OCI-LY1 (cell line): Measurements from ENCODE around the gene OVOL1.
A peak's percentile ranks its signal among the peaks of the same experiment; 100 is the strongest.

ENCODE experiments used
- H2AFZ ChIP-seq: fragments of 200-600 bp; sonication (generic), shearing (Covaris generic); 2 replicates; pipeline ENCODE4 v1.6.0; 2014; ENCODE audit warnings: antibody characterized with exemption, mild to moderate bottlenecking, low read length
- H3F3A ChIP-seq: fragments of 200-600 bp; sonication (generic), shearing (Covaris generic); 2 replicates; pipeline ENCODE4 v1.6.0; 2014; ENCODE audit warnings: mild to moderate bottlenecking, antibody characterized with exemption, low read length, moderate library complexity; ENCODE audit not compliant: insufficient read depth
- H3K27ac ChIP-seq: fragments of 200-600 bp; sonication (generic); 2 replicates; pipeline ENCODE4 v1.5.1; 2014; ENCODE audit warnings: low read length, mixed run types, mild to moderate bottlenecking, low read depth; ENCODE audit not compliant: poor library complexity, severe bottlenecking
- H3K27me3 ChIP-seq: fragments of 200-600 bp; sonication (generic); 2 replicates; pipeline ENCODE4 v1.6.0; 2014; ENCODE audit warnings: antibody characterized with exemption, mild to moderate bottlenecking, low read length, moderate library complexity; ENCODE audit not compliant: insufficient read depth
- H3K36me3 ChIP-seq: fragments of 200-600 bp; sonication (generic); 2 replicates; pipeline ENCODE4 v1.6.1; 2014; ENCODE audit warnings: mild to moderate bottlenecking, antibody characterized with exemption, low read length, moderate library complexity, mixed read lengths; ENCODE audit not compliant: insufficient read depth
- H3K4me1 ChIP-seq: fragments of 200-600 bp; sonication (generic); 2 replicates; pipeline ENCODE4 v1.5.1; 2014; ENCODE audit warnings: mild to moderate bottlenecking, low read length, moderate library complexity; ENCODE audit not compliant: insufficient read depth, severe bottlenecking
- H3K4me2 ChIP-seq: fragments of 200-600 bp; sonication (generic), shearing (Covaris generic); 2 replicates; pipeline ENCODE4 v1.6.1; 2014; ENCODE audit warnings: low read length
- H3K4me3 ChIP-seq: fragments of 200-600 bp; sonication (generic); 2 replicates; pipeline ENCODE4 v1.5.1; 2014; ENCODE audit warnings: low read length, low read depth, mild to moderate bottlenecking, mixed read lengths; ENCODE audit not compliant: poor library complexity, severe bottlenecking
- H3K79me2 ChIP-seq: fragments of 200-600 bp; shearing (Covaris generic); 2 replicates; pipeline ENCODE4 v1.6.1; 2016; ENCODE audit warnings: mixed run types, low read length, mixed read lengths; ENCODE audit not compliant: insufficient read depth
- H3K9ac ChIP-seq: fragments of 200-600 bp; sonication (generic), shearing (Covaris generic); 2 replicates; pipeline ENCODE4 v1.6.1; 2014; ENCODE audit warnings: mild to moderate bottlenecking, low read length, mixed read lengths
- H3K9me2 ChIP-seq: fragments of 200-600 bp; sonication (generic), shearing (Covaris generic); 2 replicates; pipeline ENCODE4 v1.6.1; 2014; ENCODE audit warnings: low read depth, mild to moderate bottlenecking, low read length, mixed read lengths
- H3K9me3 ChIP-seq: fragments of 200-600 bp; shearing (Covaris generic); 2 replicates; pipeline ENCODE4 v1.6.1; 2014; ENCODE audit warnings: low read length, mixed read lengths
- H4K20me1 ChIP-seq: fragments of 200-600 bp; sonication (generic), shearing (Covaris generic); 2 replicates; pipeline ENCODE4 v1.6.0; 2016; ENCODE audit warnings: mild to moderate bottlenecking, low read length; ENCODE audit not compliant: insufficient read depth
- EZH2 ChIP-seq: fragments of 200-600 bp; sonication (generic), shearing (Covaris generic); IDR thresholded peaks from 2 replicates; pipeline ENCODE4 v1.8.0; 2017; ENCODE audit warnings: borderline replicate concordance, mixed run types, mild to moderate bottlenecking, antibody characterized with exemption, low read length, moderate library complexity, mixed read lengths
- TF ChIP-seq, protein P1 (sequence below): fragments of 200-600 bp; sonication (generic), shearing (Covaris generic); IDR thresholded peaks from 2 replicates; pipeline ENCODE4 v1.5.1; 2017; ENCODE audit warnings: mild to moderate bottlenecking, antibody characterized with exemption, low read length, moderate library complexity, mixed read lengths

The OVOL1 gene

DNA sequence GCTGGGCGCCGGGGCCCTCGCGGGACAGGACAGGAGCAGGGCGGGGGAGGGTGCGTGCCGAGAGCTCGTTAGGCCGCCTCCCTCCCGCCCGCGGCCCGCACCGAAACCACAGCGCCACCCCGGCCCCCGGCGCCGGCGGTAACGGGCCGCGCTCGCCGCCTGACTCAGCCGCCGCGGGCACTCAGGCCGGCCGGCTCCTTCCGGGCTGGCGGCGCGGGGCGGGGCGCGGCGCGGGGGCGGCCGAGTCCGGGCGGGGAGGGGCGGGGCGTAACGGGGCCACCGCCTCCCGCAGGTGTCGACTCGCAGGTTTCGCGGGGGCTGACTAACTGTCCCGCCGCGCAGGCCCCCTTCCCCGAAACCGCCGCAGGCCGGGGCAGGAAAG is 6.1 kb upstream of the OVOL1 start, which contains the start of gene AP5B1:
Gene AP5B1 (minus strand): TSS at position 207 of the 382 bp plus-strand sequence. CDS start 385 bp downstream, outside the sequence.
- Histone ChIP-seq H3K4me3 (peak within 1 kb of the TSS; percentile 84), H3K9ac (peak within 1 kb of the TSS; percentile 81), H3K79me2 (no peaks in the 10 kb centered on the region), H3K9me3 (no peaks in the 10 kb centered on the region), H3K4me1 (peaks cover 6% of the 10 kb centered on the region), H3F3A (no peaks in the 10 kb centered on the region), H3K27ac (no peak within 1 kb of the TSS), H3K4me2 (peak within 1 kb of the TSS; percentile 82), H3K27me3 (peaks cover under 1% of the 10 kb centered on the region; the same call in 1 of the 2 replicates), H4K20me1 (no peaks in the 10 kb centered on the region), H2AFZ (no peak within 1 kb of the TSS), H3K9me2 (no peaks in the 10 kb centered on the region), H3K36me3 (peaks cover 13% of the 10 kb centered on the region)
- TF ChIP-seq EZH2: no peak
- TF ChIP-seq, protein P1, sequence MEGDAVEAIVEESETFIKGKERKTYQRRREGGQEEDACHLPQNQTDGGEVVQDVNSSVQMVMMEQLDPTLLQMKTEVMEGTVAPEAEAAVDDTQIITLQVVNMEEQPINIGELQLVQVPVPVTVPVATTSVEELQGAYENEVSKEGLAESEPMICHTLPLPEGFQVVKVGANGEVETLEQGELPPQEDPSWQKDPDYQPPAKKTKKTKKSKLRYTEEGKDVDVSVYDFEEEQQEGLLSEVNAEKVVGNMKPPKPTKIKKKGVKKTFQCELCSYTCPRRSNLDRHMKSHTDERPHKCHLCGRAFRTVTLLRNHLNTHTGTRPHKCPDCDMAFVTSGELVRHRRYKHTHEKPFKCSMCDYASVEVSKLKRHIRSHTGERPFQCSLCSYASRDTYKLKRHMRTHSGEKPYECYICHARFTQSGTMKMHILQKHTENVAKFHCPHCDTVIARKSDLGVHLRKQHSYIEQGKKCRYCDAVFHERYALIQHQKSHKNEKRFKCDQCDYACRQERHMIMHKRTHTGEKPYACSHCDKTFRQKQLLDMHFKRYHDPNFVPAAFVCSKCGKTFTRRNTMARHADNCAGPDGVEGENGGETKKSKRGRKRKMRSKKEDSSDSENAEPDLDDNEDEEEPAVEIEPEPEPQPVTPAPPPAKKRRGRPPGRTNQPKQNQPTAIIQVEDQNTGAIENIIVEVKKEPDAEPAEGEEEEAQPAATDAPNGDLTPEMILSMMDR: no peak

DNA sequence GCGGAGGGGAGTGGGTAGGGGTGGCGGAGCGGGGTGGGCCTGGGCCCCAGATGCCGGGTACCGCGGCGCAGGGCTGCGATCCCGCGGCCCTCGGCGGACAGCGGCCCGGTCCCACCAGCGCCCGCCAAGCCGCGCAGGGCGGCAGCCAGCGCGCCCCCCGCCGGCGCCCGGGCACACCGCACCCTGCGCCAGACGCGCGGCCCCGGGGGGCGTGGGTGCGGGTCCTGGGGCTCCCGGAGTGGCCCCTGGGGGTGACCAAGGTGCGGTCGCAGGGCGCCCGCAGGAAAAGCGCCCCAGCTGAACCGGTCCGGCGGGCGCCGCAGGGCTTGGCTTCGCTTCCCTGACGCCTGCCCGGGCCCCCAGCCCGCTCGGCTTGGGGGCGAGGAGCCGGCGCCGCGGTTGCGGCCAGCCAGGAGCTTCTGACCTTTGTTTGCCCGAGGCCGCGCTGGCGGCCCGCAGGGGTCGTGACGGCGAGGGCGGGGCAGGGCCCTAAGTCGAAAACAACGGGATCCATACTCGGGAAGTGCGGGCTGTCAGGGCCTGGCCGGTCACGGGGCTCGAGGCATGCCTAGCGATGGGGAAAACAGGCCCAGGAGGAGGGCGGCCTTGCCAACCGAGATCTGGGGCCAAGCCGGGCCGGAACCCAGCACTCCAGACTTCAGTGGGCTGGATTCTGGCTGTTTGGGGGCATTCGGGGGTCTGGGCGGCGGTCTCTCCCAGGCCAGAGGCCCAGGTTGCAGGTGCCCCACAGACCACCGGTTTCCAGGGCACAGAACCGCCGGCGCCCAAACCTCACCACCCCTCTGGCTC is 5.5 kb upstream of the OVOL1 start:
- H3K9me2 ChIP-seq: no peaks in the 10 kb centered on the region
- H3K79me2 ChIP-seq: no peaks in the 10 kb centered on the region
- H3K27ac ChIP-seq: no peak overlapping the region
- H2AFZ ChIP-seq: no peak overlapping the region
- peak overlapping the region; percentile 49 for H3K4me2 ChIP-seq
- no peaks in the 10 kb centered on the region for H3K9me3 ChIP-seq
- peaks cover 6% of the 10 kb centered on the region for H3K4me1 ChIP-seq
- peaks cover 13% of the 10 kb centered on the region for H3K36me3 ChIP-seq
- TF ChIP-seq, protein P1: no peak
- no peak for TF ChIP-seq EZH2
- H3K27me3 ChIP-seq: peaks cover 5% of the 10 kb centered on the region; the same call in 1 of the 2 replicates
- H4K20me1 ChIP-seq: no peaks in the 10 kb centered on the region
- H3K4me3 ChIP-seq: peak overlapping the region; percentile 84
- peak overlapping the region; percentile 38; the same call in 1 of the 2 replicates for H3K9ac ChIP-seq
- no peaks in the 10 kb centered on the region for H3F3A ChIP-seq

DNA sequence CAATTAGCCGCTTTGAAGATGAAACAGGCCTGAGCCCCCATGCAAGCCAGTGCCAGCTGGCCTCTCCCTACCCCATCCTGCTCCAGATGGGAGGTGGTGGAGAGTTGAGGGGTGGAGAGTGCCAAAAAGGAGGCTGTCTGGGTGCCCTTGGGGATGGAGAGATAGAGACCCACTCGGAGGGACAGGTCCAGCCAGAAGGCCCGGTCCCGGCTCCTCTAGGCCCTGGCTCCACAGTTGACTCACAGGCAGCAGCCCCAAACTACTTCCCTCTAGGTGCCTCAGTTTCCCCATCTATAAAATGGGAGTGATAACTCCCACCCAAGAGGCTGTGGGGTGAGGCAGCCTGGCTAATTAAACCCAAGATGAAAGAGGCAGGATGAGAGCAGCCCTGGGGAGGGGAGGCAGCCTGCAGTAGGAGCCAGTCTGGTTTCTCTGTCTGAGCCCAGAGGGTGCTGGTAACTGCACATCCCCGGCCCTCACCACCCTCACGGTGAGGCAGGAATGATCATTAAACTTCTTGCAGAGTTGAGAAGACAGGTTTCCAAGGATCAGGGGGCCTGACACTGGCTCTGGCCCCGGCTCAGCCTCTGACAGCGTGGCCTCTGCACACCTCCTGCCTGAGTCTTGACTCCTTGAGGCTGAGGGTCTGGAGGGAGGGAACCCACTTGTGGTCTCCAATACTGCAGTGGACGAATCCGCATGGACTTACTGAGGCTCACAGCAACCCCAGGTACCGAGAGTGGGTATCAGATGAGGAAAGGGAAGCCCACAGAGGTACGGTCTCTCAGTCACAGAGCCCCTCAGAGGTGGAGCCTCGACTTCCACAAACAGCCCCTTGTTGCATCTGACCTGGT is 4.7 kb upstream of the OVOL1 start:
- Histone ChIP-seq H3K4me1 (peaks cover 9% of the 10 kb centered on the region), H3K4me2 (no peak overlapping the region), H3K79me2 (no peaks in the 10 kb centered on the region), H3K9me3 (no peaks in the 10 kb centered on the region), H3K36me3 (peaks cover 13% of the 10 kb centered on the region), H3K9me2 (no peaks in the 10 kb centered on the region), H4K20me1 (no peaks in the 10 kb centered on the region), H3K9ac (no peak overlapping the region), H3F3A (no peaks in the 10 kb centered on the region), H3K27me3 (peaks cover 5% of the 10 kb centered on the region; the same call in 1 of the 2 replicates), H3K4me3 (no peak overlapping the region), H2AFZ (no peak overlapping the region), H3K27ac (no peak overlapping the region)
- TF ChIP-seq, protein P1: no peak
- no peak for TF ChIP-seq EZH2
